SKM-1 treated with dmso at 0.1 percent for 144 hours (cell line): ENCODE results near the gene ARHGAP35.
"Not testable (repeated sequence)": the region's sequence is repeated elsewhere in the genome, so short reads cannot be mapped to it uniquely, and the experiment has no call there.

ENCODE experiments used
- DNase-seq: peaks from one replicate; lab custom pipeline; 2025; ENCODE audit not compliant: unreplicated experiment; lab: John Stamatoyannopoulos, UW

Gene ARHGAP35

GRCh38 chr19:46868025-46868802 lies 7.4 kb downstream of the ARHGAP35 start:
- DNase-seq: no peak

- DNase-seq: not testable (repeated sequence)
Measured at GRCh38 chr19:46871173-46871572, 10.4 kb downstream of the ARHGAP35 start.

GRCh38 chr19:46872967-46873366 lies 12.2 kb downstream of the ARHGAP35 start:
- no peak for DNase-seq

- no peak for DNase-seq
Measured at GRCh38 chr19:46875234-46875633, 14.4 kb downstream of the ARHGAP35 start.

GRCh38 chr19:46875657-46876056 lies 14.9 kb downstream of the ARHGAP35 start:
- no peak for DNase-seq

GRCh38 chr19:46878613-46879375 lies 18.0 kb downstream of the ARHGAP35 start:
- no peak for DNase-seq

- DNase-seq: no peak
Measured at GRCh38 chr19:46880431-46880830, 19.6 kb downstream of the ARHGAP35 start.

- no peak for DNase-seq
Measured at GRCh38 chr19:46881092-46881491, 20.3 kb downstream of the ARHGAP35 start.

- no peak for DNase-seq
Measured at GRCh38 chr19:46882034-46882433, 21.2 kb downstream of the ARHGAP35 start.

GRCh38 chr19:46882751-46883150 lies 22.0 kb downstream of the ARHGAP35 start:
- DNase-seq: not testable (repeated sequence)

- no peak for DNase-seq
Measured at GRCh38 chr19:46885411-46885810, 24.6 kb downstream of the ARHGAP35 start.

GRCh38 chr19:46886546-46887239 lies 25.9 kb downstream of the ARHGAP35 start:
- no peak for DNase-seq

- peak; percentile 0 for DNase-seq
Measured at GRCh38 chr19:46887240-46887782, 26.5 kb downstream of the ARHGAP35 start.

- DNase-seq: no peak
Measured at GRCh38 chr19:46890423-46891170, 29.8 kb downstream of the ARHGAP35 start.

- DNase-seq: no peak
Measured at GRCh38 chr19:46892252-46893179, 31.7 kb downstream of the ARHGAP35 start.

GRCh38 chr19:46896076-46896794 lies 35.4 kb downstream of the ARHGAP35 start:
- no peak for DNase-seq

GRCh38 chr19:46898731-46899130 lies 37.9 kb downstream of the ARHGAP35 start:
- DNase-seq: no peak

- no peak for DNase-seq
Measured at GRCh38 chr19:46900341-46900740, 39.5 kb downstream of the ARHGAP35 start.
